Naive thymus-derived CD4-positive, alpha-beta T cell (primary cell): Measurements from ENCODE around the gene PDZD7. TPM values are rescaled to one million over a fixed set of nuclear protein-coding genes. Genes with fewer than 3 reads are reported as not detected.

Experiments
- ATAC-seq: fragments of 150-1000 bp; cut with Tn5 transposase; 2 replicates; pipeline ENCODE4 v1.10.0; 2021; ENCODE audit warnings: mild to moderate bottlenecking, moderate library complexity
- CTCF ChIA-PET: fragments of 350-600 bp; sonication (Branson Sonifier 250); formaldehyde crosslinking; loops from one replicate; lab custom pipeline; 2021; ENCODE audit warnings: antibody characterized with exemption; lab: Charles Lee
- POLR2A ChIA-PET: fragments of 350-600 bp; sonication (Branson Sonifier 250); formaldehyde crosslinking; loops from one replicate; lab custom pipeline; 2021; ENCODE audit warnings: antibody characterized with exemption, inconsistent platforms; lab: Charles Lee
- DNase-seq, 9 donors: peaks; one replicate each; pipeline versions ENCODE4 v3.0.0 to v3.0.0-alpha.2; 2020 to 2022; ENCODE audit warnings: mixed read lengths in 1 of 9
- H3K27ac ChIP-seq: one replicate; pipeline ENCODE4 v1.7.0; 2013; ENCODE audit warnings: mild to moderate bottlenecking, low read depth, low read length, moderate library complexity
- H3K27me3 ChIP-seq, 2 donors: one replicate each; pipeline ENCODE4 v1.7.0; 2013; ENCODE audit warnings: low read length in 2 of 2, mild to moderate bottlenecking in 2 of 2, moderate library complexity in 2 of 2; ENCODE audit not compliant: control insufficient read depth in 2 of 2, insufficient read depth in 2 of 2
- H3K36me3 ChIP-seq, 3 experiments: 1 replicate in 2 of 3; 2 replicates in 1 of 3; pipeline ENCODE4 v1.7.0; 2013; ENCODE audit warnings: low read length in 3 of 3, mild to moderate bottlenecking in 3 of 3, moderate library complexity in 1 of 3; ENCODE audit not compliant: insufficient read depth in 3 of 3, control insufficient read depth in 2 of 3
- H3K4me1 ChIP-seq, 2 donors: one replicate each; pipeline ENCODE4 v1.7.0; 2013; ENCODE audit warnings: low read length in 2 of 2, mild to moderate bottlenecking in 2 of 2, moderate library complexity in 1 of 2; ENCODE audit not compliant: control insufficient read depth in 2 of 2, insufficient read depth in 2 of 2
- H3K4me3 ChIP-seq: 2 replicates; pipeline ENCODE4 v1.7.0; 2013; ENCODE audit warnings: mild to moderate bottlenecking, low read length
- H3K9me3 ChIP-seq, 3 experiments: 1 replicate in 2 of 3; 2 replicates in 1 of 3; pipeline ENCODE4 v1.7.0; 2013; ENCODE audit warnings: low read length in 3 of 3; ENCODE audit not compliant: control insufficient read depth in 2 of 3
- H3K27ac Mint-ChIP-seq, 9 donors: one replicate each; pipeline ENCODE4 v1.8.0; 2020 to 2022; ENCODE audit warnings: mixed read lengths in 9 of 9, mild to moderate bottlenecking in 8 of 9, moderate library complexity in 5 of 9, inconsistent platforms in 2 of 9
- H3K27me3 Mint-ChIP-seq, 5 donors: one replicate each; pipeline ENCODE4 v1.8.0; 2021 to 2022; ENCODE audit warnings: mixed read lengths in 5 of 5, mild to moderate bottlenecking in 1 of 5
- H3K36me3 Mint-ChIP-seq, 5 donors: one replicate each; pipeline ENCODE4 v1.8.0; 2020 to 2022; ENCODE audit warnings: mixed read lengths in 5 of 5, mild to moderate bottlenecking in 3 of 5, inconsistent platforms in 1 of 5
- H3K4me1 Mint-ChIP-seq, 7 donors: one replicate each; pipeline ENCODE4 v1.8.0; 2020 to 2022; ENCODE audit warnings: mixed read lengths in 7 of 7, mild to moderate bottlenecking in 3 of 7, inconsistent platforms in 1 of 7
- H3K4me3 Mint-ChIP-seq, 10 donors: one replicate each; pipeline ENCODE4 v1.8.0; 2020 to 2022; ENCODE audit warnings: mild to moderate bottlenecking in 10 of 10, mixed read lengths in 10 of 10, moderate library complexity in 6 of 10, inconsistent platforms in 2 of 10
- H3K9me3 Mint-ChIP-seq, 11 donors: one replicate each; pipeline ENCODE4 v1.8.0; 2020 to 2022; ENCODE audit warnings: mixed read lengths in 11 of 11, mild to moderate bottlenecking in 4 of 11, inconsistent platforms in 1 of 11, moderate library complexity in 1 of 11
- intact Hi-C, 2 donors: fragments of 100-400 bp; cut with micrococcal nuclease; formaldehyde crosslinking; loops; one replicate each; pipeline ENCODE4 v1.15.1; 2023
- polyA plus RNA-seq, 2 donors: library from polyadenylated mRNA; unstranded; fragments of 300-500 nt; fragmentation: Illumina TruSeq; gene quantifications; one replicate each; pipeline ENCODE4 v1.2.3, GENCODE V29; 2021
- total RNA-seq, 6 experiments: library from RNA in 5 of 6; stranded (reverse) in 5 of 6; gene quantifications; 1 replicate in 5 of 6; 2 replicates in 1 of 6; pipeline ENCODE4 v1.2.3 and lab custom pipeline; 2021 to 2026

Gene PDZD7
- total and polyA plus RNA-seq, 7 experiments from 2014 or later, result 0.65 to 2.8 (median 1.1) TPM

GRCh38 chr10:100989088-100989487 lies 41.8 kb downstream of the PDZD7 start:
- POLR2A ChIA-PET, result interaction anchor here (0.8 to 4.7 kb wide), 3 partner anchors 9 to 76 kb away, joined by 3 to 65 read pairs (median 4); partner anchors contain the start of genes LZTS2, PDZD7, SFXN3 and SLF2
- H3K9me3 Mint-ChIP-seq, result no peaks in the 10 kb centered on the region
- CTCF ChIA-PET, result interaction anchor here (0.6 to 1.8 kb wide), 3 partner anchors 9 to 52 kb away, joined by 3 to 15 read pairs (median 5); no protein-coding TSS in a partner anchor

GRCh38 chr10:100988166-100988565 lies 42.8 kb downstream of the PDZD7 start:
- no peaks in the 10 kb centered on the region for H3K27me3 ChIP-seq
- H3K4me3 ChIP-seq, result peak overlapping the region; percentile 89
- H3K27ac ChIP-seq, result peak overlapping the region; percentile 81
- Mint-ChIP-seq H3K36me3 (peaks cover 11 to 46% (median 18%) of the 10 kb centered on the region in 5 donors), H3K27me3 (no peaks in the 10 kb centered on the region), H3K4me1 (peaks cover 23 to 60% (median 35%) of the 10 kb centered on the region in 7 donors), H3K9me3 (no peaks in the 10 kb centered on the region), H3K27ac (peak overlapping the region in 5 of 9 donors; percentile 80 to 96 (median 92)), H3K4me3 (peak overlapping the region; percentile 91 to 100 (median 95))
- no peaks in the 10 kb centered on the region for H3K9me3 ChIP-seq
- ChIA-PET CTCF (interaction anchor here (0.7 to 2.4 kb wide), 5 partner anchors 9 to 28 kb away, joined by 3 to 24 read pairs (median 5); no protein-coding TSS in a partner anchor), POLR2A (interaction anchor here (0.8 to 4.7 kb wide), 2 partner anchors 9 to 43 kb away, joined by 3 to 65 read pairs; partner anchors contain the start of genes LZTS2, PDZD7 and SFXN3)
- H3K4me1 ChIP-seq, result peaks cover 17 to 24% of the 10 kb centered on the region in 2 donors
- peaks cover 0 to 56% (median 11%) of the 10 kb centered on the region in 3 experiments for H3K36me3 ChIP-seq
- intact Hi-C loops, result no loop called here
- ATAC-seq (no peak), DNase-seq (no peak)

More at GRCh38 chr10:100989088-100989487, 41.8 kb downstream of the PDZD7 start:
- intact Hi-C loops, result no loop called here
- peaks cover 23 to 60% (median 35%) of the 10 kb centered on the region in 7 donors for H3K4me1 Mint-ChIP-seq
- ATAC-seq (no peak), DNase-seq (no peak)
- no peaks in the 10 kb centered on the region for H3K27me3 Mint-ChIP-seq
- Histone ChIP-seq H3K4me1 (peaks cover 17 to 24% of the 10 kb centered on the region in 2 donors), H3K27ac (no peak overlapping the region), H3K27me3 (no peaks in the 10 kb centered on the region), H3K36me3 (peaks cover 0 to 61% (median 11%) of the 10 kb centered on the region in 3 experiments), H3K9me3 (no peaks in the 10 kb centered on the region), H3K4me3 (no peak overlapping the region)
- peak overlapping the region in 1 of 9 donors; percentile 62 for H3K27ac Mint-ChIP-seq
- peaks cover 11 to 43% (median 21%) of the 10 kb centered on the region in 5 donors for H3K36me3 Mint-ChIP-seq
- peak overlapping the region in 5 of 10 donors; percentile 9 to 48 (median 25) for H3K4me3 Mint-ChIP-seq

GRCh38 chr10:100987685-100988049 lies 43.3 kb downstream of the PDZD7 start:
- CTCF ChIA-PET, result interaction anchor here (1.2 to 2.4 kb wide), 3 partner anchors 10 to 27 kb away, joined by 4 to 24 read pairs (median 5); no protein-coding TSS in a partner anchor
- Histone ChIP-seq H3K27me3 (no peaks in the 10 kb centered on the region), H3K4me3 (peak overlapping the region; percentile 89), H3K9me3 (no peaks in the 10 kb centered on the region), H3K4me1 (peaks cover 17 to 24% of the 10 kb centered on the region in 2 donors), H3K36me3 (peaks cover 0 to 57% (median 11%) of the 10 kb centered on the region in 3 experiments), H3K27ac (peak overlapping the region; percentile 81)
- H3K36me3 Mint-ChIP-seq, result peaks cover 11 to 41% (median 21%) of the 10 kb centered on the region in 5 donors
- H3K27me3 Mint-ChIP-seq, result no peaks in the 10 kb centered on the region
- no peak for DNase-seq
- H3K9me3 Mint-ChIP-seq, result no peaks in the 10 kb centered on the region
- intact Hi-C loops, result loop anchor here (1.0 kb wide), 3 partner anchors 10 to 75 kb away; partner anchors contain the start of genes SEMA4G (in 2 of the 2) and SLF2 (in 2 of the 2)
- POLR2A ChIA-PET, result interaction anchor here (0.9 to 4.7 kb wide), 4 partner anchors 10 to 45 kb away, joined by 3 to 65 read pairs (median 4); partner anchors contain the start of genes LZTS2, PDZD7 and SFXN3
- peak overlapping the region; percentile 80 to 98 (median 92) for H3K27ac Mint-ChIP-seq
- peaks cover 23 to 60% (median 37%) of the 10 kb centered on the region in 7 donors for H3K4me1 Mint-ChIP-seq
- ATAC-seq, result no peak
- peak overlapping the region; percentile 91 to 100 (median 95) for H3K4me3 Mint-ChIP-seq

GRCh38 chr10:100986952-100987684 lies 43.8 kb downstream of the PDZD7 start, which contains the start of the genes MRPL43 and TWNK:
Gene MRPL43, minus strand, starts transcription at chr10:100987497. Its CDS starts 54 bp downstream, at chr10:100987443.
Gene TWNK, plus strand, starts transcription at chr10:100987543. Its CDS starts 668 bp downstream, at chr10:100988211.
- no peaks in the 10 kb centered on the region for H3K9me3 ChIP-seq
- Mint-ChIP-seq H3K36me3 (peaks cover 11 to 44% (median 26%) of the 10 kb centered on the region in 5 donors), H3K9me3 (no peaks in the 10 kb centered on the region), H3K4me3 (peak within 1 kb of the TSS; percentile 91 to 100 (median 95)), H3K27me3 (no peaks in the 10 kb centered on the region), H3K4me1 (peaks cover 23 to 60% (median 38%) of the 10 kb centered on the region in 7 donors), H3K27ac (peak within 1 kb of the TSS; percentile 80 to 98 (median 92))
- ChIA-PET CTCF (interaction anchor here (1.8 to 2.4 kb wide), 2 partner anchors 10 to 27 kb away, joined by 5 to 24 read pairs; no protein-coding TSS in a partner anchor), POLR2A (interaction anchor here (0.9 to 4.7 kb wide), 4 partner anchors 10 to 45 kb away, joined by 3 to 65 read pairs (median 4); partner anchors contain the start of genes LZTS2, PDZD7 and SFXN3)
- H3K4me3 ChIP-seq, result peak within 1 kb of the TSS; percentile 89
- peaks cover 17 to 24% of the 10 kb centered on the region in 2 donors for H3K4me1 ChIP-seq
- ATAC-seq (peak; percentile 94), DNase-seq (peak; percentile 68 to 88 (median 84))
- H3K36me3 ChIP-seq, result peaks cover 0 to 59% (median 11%) of the 10 kb centered on the region in 3 experiments
- peak within 1 kb of the TSS; percentile 81 for H3K27ac ChIP-seq
- intact Hi-C loops, result loop anchor here (1.0 kb wide), 3 partner anchors 10 to 75 kb away; partner anchors contain the start of genes SEMA4G (in 2 of the 2) and SLF2 (in 2 of the 2)
- no peaks in the 10 kb centered on the region for H3K27me3 ChIP-seq

- intact Hi-C loops, result no loop called here
- peak overlapping the region; percentile 89 for H3K4me3 ChIP-seq
- peaks cover 17 to 24% of the 10 kb centered on the region in 2 donors for H3K4me1 ChIP-seq
- no peaks in the 10 kb centered on the region for H3K9me3 ChIP-seq
- Mint-ChIP-seq H3K27me3 (no peaks in the 10 kb centered on the region), H3K4me3 (peak overlapping the region; percentile 91 to 100 (median 95)), H3K36me3 (peaks cover 11 to 47% (median 28%) of the 10 kb centered on the region in 5 donors), H3K4me1 (peaks cover 23 to 60% (median 38%) of the 10 kb centered on the region in 7 donors), H3K27ac (peak overlapping the region in 7 of 9 donors; percentile 84 to 98 (median 92)), H3K9me3 (no peaks in the 10 kb centered on the region)
- DNase-seq (no peak), ATAC-seq (no peak)
- ChIA-PET POLR2A (interaction anchor here (0.9 to 4.7 kb wide), 4 partner anchors 11 to 45 kb away, joined by 3 to 65 read pairs (median 6); partner anchors contain the start of genes LZTS2, PDZD7 and SFXN3), CTCF (interaction anchor here (2.4 kb wide), 1 partner anchor 11 kb away, joined by 24 read pairs; no protein-coding TSS in a partner anchor)
- no peaks in the 10 kb centered on the region for H3K27me3 ChIP-seq
- H3K27ac ChIP-seq, result peak overlapping the region; percentile 81
- H3K36me3 ChIP-seq, result peaks cover 0 to 60% (median 11%) of the 10 kb centered on the region in 3 experiments
Measured at GRCh38 chr10:100986623-100986951, 44.3 kb downstream of the PDZD7 start.
